ENCODE data around the gene COL4A5. TPM values are rescaled to one million over a fixed set of nuclear protein-coding genes. Genes with fewer than 3 reads are reported as not detected.

Gene COL4A5
- total RNA-seq, 1 experiment from 2014 or later, result 29.4 TPM

DNA sequence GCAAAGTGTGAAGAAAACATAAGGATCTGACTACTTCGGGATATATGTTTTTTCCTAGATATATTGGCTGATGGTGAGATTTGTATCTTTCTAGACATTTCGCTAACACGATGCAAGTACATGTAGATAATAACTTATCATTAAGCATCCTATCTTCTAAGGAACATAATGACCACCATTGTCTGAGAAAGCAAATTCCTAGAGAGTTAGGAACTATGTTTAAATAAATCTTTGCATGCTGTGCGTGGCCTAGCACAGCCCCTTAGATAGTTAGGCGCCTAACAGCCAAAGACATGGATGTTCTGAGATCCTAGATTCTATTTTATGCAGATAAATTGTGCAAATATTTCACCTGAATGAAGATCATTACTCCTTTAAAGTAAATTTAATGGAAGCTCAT lies 4.4 kb upstream of the COL4A5 start:
- BruUV-seq (replicated peaks), result no TSS peak
- Histone ChIP-seq H3K36me3 (ENCODE audit: control insufficient read depth in 1 of 2, insufficient read depth in 2 of 2, low read length in 2 of 2) (no peaks in the 10 kb centered on the region), H3K79me2 (ENCODE audit: insufficient read depth, low read length) (no peaks in the 10 kb centered on the region), H3K27ac (ENCODE audit: low read depth, low read length) (no peak overlapping the region), H4K20me1 (ENCODE audit: insufficient read depth) (no peaks in the 10 kb centered on the region), H3K9me2 (ENCODE audit: insufficient read depth) (no peaks in the 10 kb centered on the region), H3K4me2 (ENCODE audit: low read length) (no peak overlapping the region), H3K4me1 (ENCODE audit: control insufficient read depth in 1 of 2, insufficient read depth in 2 of 2, low read length in 2 of 2) (peaks cover 0 to 3% of the 10 kb centered on the region in 2 experiments; a peak in 1 of 4 replicates), H3K9me3 (ENCODE audit: control insufficient read depth in 1 of 2, insufficient read depth in 1 of 2, low read depth in 1 of 2, low read length in 2 of 2) (no peaks in the 10 kb centered on the region), H3K9ac (ENCODE audit: low read length) (no peak overlapping the region), H2AFZ (ENCODE audit: low read depth, low read length, poor library complexity, severe bottlenecking) (no peak overlapping the region), H3K4me3 (replicated peaks in 1 of 2; ENCODE audit: low read depth in 1 of 2, low read length in 2 of 2) (no peak overlapping the region), H3K27me3 (ENCODE audit: insufficient read depth, low read length) (no peaks in the 10 kb centered on the region)
- intact Hi-C loops (cut with micrococcal nuclease), result no loop called here
- POLR2A ChIA-PET, result no interaction called here
- RAD21 ChIA-PET (ENCODE audit: low non-redundant PET in 1 of 2, low total read pairs in 2 of 2, uncharacterized antibody in 2 of 2, unreplicated experiment in 2 of 2), result no interaction called here
- ATAC-seq (no peak), DNase-seq (ENCODE audit: low read depth, low spot score) (no peak)
- CTCF ChIA-PET, result no interaction called here
- TF ChIP-seq TCF7L2 (IDR thresholded peaks at IDR 0.05; ENCODE audit: borderline replicate concordance, extremely low read depth, insufficient read depth, insufficient read length) (no peak), CBX3 (IDR thresholded peaks at IDR 0.05; ENCODE audit: low read depth) (no peak), ATF3 (IDR thresholded peaks at IDR 0.05) (no peak), EZH2 (IDR thresholded peaks at IDR 0.05) (no peak), RAD21 (IDR thresholded peaks at IDR 0.05; ENCODE audit: low read depth) (no peak), POLR2A (IDR thresholded peaks at IDR 0.05; ENCODE audit: borderline replicate concordance, extremely low read depth, insufficient read depth, insufficient read length) (no peak), SRF (IDR thresholded peaks at IDR 0.05; ENCODE audit: low read depth) (no peak), SIN3A (IDR thresholded peaks at IDR 0.05; ENCODE audit: low read depth) (no peak), ZNF274 (IDR thresholded peaks at IDR 0.05; ENCODE audit: low read depth, low read length) (no peak), POLR2AphosphoS5 (IDR thresholded peaks at IDR 0.05; ENCODE audit: low read depth, low read length) (no peak), ZFX (IDR thresholded peaks at IDR 0.05) (no peak), EZH2phosphoT487 (IDR thresholded peaks at IDR 0.05; ENCODE audit: borderline replicate concordance) (no peak), REST (IDR thresholded peaks at IDR 0.05; ENCODE audit: low read depth) (no peak), SP1 (IDR thresholded peaks at IDR 0.05; ENCODE audit: low read depth) (no peak)
- TF ChIP-seq, protein P1, sequence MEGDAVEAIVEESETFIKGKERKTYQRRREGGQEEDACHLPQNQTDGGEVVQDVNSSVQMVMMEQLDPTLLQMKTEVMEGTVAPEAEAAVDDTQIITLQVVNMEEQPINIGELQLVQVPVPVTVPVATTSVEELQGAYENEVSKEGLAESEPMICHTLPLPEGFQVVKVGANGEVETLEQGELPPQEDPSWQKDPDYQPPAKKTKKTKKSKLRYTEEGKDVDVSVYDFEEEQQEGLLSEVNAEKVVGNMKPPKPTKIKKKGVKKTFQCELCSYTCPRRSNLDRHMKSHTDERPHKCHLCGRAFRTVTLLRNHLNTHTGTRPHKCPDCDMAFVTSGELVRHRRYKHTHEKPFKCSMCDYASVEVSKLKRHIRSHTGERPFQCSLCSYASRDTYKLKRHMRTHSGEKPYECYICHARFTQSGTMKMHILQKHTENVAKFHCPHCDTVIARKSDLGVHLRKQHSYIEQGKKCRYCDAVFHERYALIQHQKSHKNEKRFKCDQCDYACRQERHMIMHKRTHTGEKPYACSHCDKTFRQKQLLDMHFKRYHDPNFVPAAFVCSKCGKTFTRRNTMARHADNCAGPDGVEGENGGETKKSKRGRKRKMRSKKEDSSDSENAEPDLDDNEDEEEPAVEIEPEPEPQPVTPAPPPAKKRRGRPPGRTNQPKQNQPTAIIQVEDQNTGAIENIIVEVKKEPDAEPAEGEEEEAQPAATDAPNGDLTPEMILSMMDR (IDR thresholded peaks at IDR 0.05 in 2 of 3, conservative IDR thresholded peaks at IDR 0.05 in 1 of 3; ENCODE audit: borderline replicate concordance in 1 of 3, insufficient read depth in 1 of 3, low read depth in 2 of 3, low read length in 2 of 3), result no peak
- TF ChIP-seq, protein P2, sequence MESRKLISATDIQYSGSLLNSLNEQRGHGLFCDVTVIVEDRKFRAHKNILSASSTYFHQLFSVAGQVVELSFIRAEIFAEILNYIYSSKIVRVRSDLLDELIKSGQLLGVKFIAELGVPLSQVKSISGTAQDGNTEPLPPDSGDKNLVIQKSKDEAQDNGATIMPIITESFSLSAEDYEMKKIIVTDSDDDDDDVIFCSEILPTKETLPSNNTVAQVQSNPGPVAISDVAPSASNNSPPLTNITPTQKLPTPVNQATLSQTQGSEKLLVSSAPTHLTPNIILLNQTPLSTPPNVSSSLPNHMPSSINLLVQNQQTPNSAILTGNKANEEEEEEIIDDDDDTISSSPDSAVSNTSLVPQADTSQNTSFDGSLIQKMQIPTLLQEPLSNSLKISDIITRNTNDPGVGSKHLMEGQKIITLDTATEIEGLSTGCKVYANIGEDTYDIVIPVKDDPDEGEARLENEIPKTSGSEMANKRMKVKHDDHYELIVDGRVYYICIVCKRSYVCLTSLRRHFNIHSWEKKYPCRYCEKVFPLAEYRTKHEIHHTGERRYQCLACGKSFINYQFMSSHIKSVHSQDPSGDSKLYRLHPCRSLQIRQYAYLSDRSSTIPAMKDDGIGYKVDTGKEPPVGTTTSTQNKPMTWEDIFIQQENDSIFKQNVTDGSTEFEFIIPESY (IDR thresholded peaks at IDR 0.05; ENCODE audit: extremely low read depth, insufficient replicate concordance, low read length), result no peak
